HG03571 (cell line): ENCODE measurements around the gene CCDC87.
"Not testable (repeated sequence)": the region's sequence is repeated elsewhere in the genome, so short reads cannot be mapped to it uniquely, and the experiment has no call there.

Source experiments
- ATAC-seq: cut with Tn5 transposase; IDR thresholded peaks from one replicate; pipeline ENCODE4 v1.9.1; 2021; ENCODE audit not compliant: unreplicated experiment

CCDC87 gene

DNA sequence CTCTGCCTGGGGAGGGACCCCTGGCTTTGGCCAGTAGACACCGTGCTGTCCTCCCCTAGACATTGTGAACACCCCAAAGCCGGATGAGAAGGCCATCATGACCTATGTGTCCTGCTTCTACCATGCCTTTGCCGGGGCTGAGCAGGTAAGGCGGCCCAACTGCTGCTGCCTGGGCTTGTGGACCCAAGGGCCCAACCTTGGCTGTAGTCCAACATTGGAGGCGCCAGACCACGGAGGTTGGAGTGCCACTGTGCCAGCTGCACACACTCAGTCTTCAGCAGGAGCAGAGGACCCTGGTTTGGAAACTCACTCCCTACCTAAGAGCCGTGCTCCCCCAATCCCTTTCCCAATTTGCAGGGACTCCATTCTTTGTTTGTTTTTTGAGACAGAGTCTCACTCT lies 36.8 kb downstream of the CCDC87 start:
- ATAC-seq: no peak

DNA sequence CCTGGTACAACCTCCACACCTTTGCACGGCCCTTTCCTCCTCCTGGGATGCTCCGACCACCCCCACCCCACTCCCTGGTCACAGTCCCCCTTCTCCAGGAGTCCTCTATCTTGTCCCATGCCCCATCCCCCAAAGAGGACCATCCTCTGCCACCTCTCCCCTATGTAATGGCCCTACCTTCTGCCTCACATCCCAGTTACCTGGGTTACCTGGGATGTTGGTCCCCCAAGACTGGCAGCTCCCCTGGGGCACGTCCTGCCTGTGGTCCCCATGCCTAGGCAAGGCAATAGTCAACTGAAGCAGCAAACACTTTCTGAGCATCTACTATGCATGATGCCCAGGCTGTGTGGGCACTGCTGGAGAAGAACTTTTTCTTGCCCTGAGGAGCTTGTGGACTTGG lies 37.4 kb downstream of the CCDC87 start:
- ATAC-seq: no peak

DNA sequence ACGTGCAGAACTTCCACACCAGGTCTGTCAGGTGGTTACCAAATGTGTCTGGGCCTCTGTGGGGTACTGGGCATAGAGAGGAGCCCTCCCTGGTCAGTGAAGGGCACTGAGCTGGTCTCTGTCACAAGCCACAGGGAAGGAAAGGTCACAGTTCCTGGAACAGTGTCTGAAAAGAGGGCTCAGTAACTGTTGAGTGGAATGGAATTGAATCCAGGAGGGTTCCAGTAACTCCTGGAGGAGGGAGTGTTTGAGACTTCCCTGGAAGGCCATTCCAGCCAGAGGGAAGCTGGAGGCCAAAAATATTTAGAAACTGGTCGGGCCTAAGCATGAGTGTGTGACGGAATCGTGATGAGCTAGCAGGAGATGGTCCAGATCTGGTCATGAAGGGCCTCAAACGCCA lies 38.3 kb downstream of the CCDC87 start:
- ATAC-seq: no peak

DNA sequence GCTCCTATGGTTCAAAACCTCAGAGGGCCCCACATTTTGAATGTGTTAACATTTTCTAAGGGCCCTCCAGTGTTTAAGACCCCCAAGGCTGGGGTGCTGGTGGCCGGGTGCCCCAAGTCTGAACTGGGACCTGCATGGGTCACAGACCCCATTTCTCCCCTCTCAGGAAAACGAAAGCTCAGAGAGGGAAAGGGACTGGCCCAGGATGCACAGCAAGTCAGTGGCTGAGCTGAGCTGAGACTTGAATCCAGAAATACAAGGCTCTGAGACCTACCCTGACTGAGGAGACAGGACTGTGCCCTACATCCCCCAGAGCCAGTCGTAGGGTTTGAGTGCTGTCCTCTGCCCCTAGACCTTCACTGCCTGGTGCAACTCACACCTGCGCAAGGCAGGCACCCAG lies 42.0 kb downstream of the CCDC87 start:
- ATAC-seq: no peak

DNA sequence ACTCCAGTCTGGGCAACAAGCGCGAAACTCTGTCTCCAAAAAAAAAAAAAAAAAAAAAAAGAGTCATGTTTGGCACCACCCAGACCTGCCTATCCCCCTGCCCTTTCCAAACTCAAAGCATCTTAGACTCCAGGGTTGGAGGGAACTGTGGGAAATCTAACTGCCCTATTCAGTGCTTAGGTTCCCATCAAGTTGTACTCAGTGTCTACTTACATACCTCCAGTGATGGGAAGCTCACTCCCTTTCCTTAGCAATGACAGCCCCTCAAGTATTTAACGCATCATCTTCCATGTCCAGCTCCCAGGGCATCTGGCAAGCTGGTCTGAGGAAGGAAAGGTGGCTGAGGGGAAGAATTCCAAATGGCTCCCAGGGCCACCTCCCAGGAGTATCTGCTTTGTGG lies 43.2 kb downstream of the CCDC87 start:
- ATAC-seq: no peak

DNA sequence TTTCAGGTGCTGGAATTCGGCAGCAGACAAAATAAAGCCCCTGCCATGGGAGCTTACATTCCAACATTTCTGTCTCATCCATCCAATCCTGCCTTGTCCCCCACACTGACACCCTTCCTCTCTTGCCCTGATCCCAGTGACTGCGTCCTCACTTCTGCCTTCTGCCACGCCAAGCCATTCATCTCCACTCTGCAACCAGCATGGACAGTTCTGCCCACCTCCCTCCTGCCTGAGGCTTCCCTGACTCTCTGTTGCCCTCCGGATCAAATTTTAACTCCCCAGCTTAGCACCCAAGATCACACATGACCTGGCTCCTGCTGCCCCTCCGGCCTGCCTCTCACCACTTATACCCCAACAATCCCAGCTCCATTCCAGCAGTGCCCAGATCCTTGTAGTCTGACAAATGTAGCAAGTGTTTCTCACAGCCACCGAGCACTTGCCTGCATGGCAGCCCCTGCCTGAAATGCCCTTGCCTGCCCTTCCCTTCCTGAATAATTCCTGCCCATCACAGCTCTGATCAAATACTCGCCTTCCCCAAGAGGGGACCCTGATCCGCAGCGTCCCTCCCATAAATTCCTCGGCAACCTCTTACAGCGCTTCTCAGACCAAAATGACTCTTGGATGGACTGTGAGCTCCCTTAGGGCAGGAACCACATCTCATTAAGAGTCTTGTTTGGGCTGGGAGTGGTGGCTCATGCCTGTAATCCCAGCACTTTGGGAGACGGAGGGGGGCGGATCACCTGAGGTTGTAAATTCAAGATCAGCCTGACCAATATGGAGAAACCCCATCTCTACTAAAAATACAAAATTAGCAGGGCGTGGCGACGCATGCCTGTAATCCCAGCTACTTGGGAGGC lies 43.9 kb downstream of the CCDC87 start:
- ATAC-seq: no peak

DNA sequence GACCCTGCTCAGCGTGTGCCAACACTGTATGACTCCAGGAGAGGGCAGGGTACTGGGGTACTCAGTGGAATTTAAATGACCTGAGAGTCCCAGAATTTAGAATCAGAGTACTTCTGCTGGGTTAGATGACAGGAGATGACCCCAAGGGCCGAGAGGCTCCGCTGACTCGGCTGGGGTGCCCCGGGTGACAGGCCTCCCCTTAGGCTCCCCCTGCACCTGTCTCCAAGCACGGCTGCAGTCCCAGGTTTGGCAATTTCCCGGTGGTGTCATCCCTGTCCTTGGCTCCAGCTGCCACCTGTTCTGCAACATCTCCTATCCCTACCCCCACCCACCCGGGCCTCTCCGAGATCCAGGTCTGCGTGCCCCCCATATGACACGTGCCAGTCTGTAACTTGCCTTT lies 44.8 kb downstream of the CCDC87 start:
- ATAC-seq: no peak

DNA sequence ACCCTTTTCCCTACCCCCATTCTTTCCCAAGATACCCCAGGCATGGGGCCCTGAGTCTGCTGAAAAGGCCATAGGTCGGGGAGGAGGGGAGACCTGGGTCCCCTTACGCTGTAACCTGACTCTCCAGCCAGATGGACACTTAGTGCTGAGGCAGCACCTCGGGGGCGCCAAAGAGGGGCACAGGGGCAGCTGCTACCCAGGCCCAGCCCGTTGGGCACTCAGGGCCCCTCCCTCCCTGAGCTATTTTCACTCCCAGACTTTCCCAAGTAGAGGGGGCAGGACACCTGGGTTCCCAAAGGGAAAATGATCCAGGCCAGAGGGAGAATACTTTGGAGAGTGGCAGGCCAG lies 45.2 kb downstream of the CCDC87 start:
- no peak for ATAC-seq

DNA sequence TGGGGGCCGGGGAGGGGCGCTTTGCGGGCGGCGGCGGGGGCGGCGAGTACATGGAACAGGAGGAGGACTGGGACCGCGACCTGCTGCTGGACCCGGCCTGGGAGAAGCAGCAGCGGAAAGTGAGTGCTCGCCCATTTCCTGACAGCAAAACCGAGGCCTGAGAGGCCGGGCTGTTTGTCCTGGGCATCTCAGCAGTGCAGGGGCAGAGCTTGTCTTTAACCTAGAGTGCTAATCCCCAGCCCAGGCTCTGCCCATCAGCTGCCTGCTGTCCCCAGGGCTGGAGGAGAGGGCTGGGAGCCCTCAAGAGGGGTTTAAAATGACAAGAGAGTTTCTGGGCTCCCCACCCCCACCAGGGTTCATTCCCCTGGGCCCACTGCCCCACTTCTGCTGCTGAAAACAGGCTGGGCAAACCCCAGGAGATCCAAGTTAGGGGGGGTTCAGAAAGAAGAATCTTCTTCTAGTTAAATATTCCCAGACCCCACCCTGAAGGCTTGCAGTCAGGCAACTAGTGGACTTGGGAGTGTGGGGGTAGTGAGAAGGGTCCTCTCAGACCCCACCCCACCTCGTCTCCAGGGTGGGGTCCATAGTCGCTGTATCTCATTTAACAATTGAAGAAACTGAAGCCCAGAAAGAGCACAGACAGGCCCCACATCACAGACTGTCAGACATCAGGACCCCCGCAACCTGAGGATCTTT lies 45.7 kb downstream of the CCDC87 start:
- no peak for ATAC-seq

DNA sequence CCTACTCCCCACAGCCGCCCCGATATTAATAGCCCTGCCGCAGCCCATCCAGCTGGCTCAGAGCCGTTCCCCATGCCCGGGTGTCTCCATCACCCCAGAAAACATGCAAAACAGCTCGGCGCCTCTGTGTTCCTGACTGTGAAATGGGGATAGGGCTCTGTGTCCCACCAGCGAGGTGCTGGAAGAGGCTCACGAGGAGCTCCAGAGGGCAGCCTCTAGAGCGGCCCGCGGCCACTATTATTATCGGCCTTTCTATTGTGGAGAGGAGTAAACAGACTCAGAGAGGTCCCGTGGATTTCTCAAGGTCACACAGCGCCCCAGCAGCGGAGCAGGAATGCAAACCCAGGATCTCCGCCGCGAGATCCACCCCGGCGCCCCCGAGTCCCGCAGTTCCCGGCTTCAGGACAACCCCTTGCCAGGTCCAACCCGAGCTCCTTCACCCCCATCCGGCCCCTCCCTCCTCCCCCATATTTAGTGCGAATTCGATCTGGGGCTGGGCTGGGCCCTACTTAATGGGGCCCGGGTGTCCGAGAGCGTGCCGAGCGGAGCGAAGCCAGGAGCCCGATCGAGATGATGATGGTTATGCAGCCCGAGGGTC lies 46.4 kb downstream of the CCDC87 start, which contains the start of gene ACTN3:
TSS of gene ACTN3 (plus strand) at position 536 of the 598 bp plus-strand sequence. CDS start at position 571, 35 bp downstream.
- ATAC-seq: no peak

DNA sequence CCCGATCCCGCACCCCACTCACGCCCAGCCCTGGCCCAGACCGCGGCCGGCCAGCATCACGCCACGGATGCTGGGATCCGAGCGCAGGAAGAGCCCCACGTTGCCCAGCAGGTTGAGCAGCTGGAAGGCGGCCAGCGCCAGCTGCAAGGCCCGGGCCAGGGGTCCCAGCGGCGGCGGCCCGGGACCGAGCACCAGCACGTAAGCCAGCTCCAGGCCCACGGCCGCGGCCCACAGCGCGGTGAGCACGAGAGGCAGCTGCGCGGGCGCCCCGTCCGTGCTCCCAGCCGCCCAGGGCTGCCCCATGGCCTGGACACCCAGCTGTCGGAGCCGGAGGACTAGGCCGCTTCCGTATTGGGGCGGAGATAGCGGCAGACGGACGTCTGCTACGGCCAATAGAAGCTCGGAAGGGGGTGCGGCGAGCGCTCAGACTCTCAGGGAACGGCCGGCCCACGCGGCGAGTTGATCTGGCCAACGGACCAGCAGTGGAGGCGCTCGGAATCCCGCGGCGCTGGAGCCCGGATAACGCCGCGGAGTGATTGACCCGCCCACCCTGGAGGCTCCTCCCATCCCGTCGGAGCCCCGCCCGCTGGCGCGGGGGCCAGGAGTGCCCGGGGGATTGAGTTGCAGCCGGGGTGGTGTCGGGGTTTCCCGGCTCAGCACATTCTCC lies 47.0 kb downstream of the CCDC87 start, which contains the start of gene ZDHHC24:
TSS of gene ZDHHC24 (minus strand) at position 348 of the 667 bp plus-strand sequence. CDS start at position 303, 45 bp downstream.
- peak; percentile 82 for ATAC-seq

DNA sequence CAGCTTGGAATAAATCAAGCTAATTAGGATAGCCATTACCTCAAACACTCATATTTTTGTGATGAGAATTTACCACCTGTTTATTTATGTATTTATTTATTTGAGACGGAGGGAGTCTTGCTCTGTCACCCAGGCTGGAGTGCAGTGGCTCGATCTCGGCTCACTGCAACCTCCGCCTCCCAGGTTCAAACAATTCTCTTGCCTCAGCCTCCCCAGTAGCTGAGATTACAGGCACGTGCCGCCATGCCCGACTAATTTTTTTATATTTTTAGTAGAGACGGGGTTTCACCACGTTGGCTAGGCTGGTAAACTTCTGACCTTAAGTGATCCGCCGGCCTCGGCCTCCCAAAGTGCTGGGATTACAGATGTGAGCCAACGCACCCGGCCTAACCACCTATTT lies 47.9 kb downstream of the CCDC87 start:
- not testable (repeated sequence) for ATAC-seq

DNA sequence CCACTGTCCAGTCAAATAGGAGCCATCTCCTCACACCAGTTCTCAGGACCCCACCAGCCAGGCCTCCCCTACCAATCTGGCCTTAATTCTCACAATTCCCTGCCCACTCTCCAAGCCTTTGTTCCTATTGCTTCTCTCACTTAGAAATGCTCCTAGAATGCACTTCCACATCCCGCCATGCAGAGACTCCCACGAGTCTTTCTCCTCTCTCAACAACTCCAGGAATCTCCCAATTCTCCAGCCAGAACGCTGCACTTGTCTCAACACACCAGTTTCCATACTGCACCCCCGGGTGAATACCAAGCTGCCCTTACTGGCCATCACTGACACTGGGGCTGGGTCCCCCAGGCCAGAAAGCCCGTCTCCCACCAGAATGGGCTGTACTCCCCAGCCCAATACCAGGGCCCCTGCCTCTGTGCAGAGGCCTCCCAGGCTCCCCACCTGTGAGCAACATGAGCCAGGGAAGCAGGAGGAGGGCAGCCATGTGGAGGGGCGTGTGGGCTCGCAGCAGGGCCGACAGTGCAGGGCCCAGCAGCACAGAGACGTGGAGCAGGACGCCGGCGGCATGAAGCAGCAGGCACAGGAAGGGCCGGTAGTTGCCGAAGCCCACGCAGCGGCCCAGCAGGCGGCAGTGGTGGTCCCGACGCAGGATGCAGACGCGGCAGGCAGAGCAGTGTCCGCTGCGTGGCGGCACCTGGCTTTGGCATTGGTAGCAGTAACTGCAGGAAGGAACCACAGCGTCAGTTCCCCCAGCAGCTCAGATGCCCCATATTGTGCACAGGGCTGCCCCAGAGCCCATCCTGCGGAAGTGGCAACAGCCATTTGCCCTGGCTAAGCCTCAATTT lies 49.4 kb downstream of the CCDC87 start:
- ATAC-seq: no peak

DNA sequence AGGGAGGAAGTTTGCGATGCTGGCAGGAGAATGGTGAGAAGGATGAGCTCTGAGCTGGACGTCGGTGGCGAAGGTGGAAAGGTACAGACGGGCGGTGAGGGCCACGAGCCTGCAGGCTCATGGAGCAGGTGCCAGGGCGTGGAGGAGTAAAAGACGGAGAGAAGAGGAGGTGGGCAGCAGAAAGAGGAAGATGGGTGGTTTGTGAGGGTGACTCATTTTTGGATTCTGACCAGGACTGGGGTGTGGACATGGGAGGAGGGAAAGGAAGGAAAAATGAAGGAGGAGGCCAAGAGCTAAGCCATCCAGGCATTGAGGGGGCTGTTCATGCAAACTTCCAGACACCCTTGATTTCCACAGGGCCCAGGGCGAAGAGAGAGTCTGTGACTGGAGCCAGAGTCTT lies 50.5 kb downstream of the CCDC87 start:
- ATAC-seq: no peak

DNA sequence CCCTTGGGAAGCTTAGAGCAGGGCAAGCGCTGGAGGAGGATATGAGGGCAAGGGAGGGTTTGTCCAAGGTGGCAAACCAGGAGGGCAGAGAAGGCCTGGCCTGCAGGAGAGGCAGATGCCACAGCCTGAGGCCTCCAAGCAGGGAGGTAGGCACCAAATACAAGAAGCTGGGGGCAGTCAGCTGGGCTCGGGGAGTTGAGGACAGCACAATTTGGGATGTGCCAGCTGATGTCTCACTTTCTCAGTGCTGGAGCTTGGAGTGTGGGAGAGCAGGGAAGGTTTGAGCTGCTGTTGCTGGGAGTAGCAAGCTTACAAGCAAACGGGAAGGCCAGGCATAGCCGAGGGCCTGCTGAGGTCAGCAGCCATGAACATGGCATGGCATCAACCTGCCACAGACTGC lies 51.0 kb downstream of the CCDC87 start:
- no peak for ATAC-seq

DNA sequence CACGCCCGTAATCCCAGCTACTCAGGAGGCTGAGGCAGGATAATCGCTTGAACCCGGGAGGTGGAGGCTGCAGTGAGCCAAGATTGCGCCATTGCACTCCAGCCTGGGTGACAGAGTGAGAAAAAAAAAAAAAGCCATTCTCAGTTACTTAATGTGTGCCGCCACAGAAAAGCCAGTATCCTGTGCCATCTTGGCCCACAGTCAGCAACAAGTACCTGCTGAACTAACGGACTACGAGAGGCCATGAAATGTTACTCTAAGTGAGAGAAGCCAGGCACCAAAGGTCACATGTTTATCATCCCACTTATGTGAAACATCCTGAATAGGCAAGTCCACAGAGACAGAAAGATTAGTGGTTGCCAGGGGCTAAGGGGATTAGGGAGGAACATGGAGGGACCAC lies 52.3 kb downstream of the CCDC87 start:
- not testable (repeated sequence) for ATAC-seq
